Smooth muscle cell (in vitro differentiated cells): Measurements from ENCODE around the gene CMBL. TPM values are rescaled to one million over a fixed set of nuclear protein-coding genes. Genes with fewer than 3 reads are reported as not detected.

Experiments used
- DNase-seq: peaks from one replicate; lab custom pipeline; 2025; ENCODE audit not compliant: unreplicated experiment; lab: John Stamatoyannopoulos, UW
- H2AFZ ChIP-seq: fragments of 200-600 bp; sonication (generic); 2 replicates; pipeline ENCODE4 v1.6.0; 2016; ENCODE audit warnings: antibody characterized with exemption, low read depth, mild to moderate bottlenecking
- H3F3A ChIP-seq: fragments of 200-600 bp; sonication (generic); 2 replicates; pipeline ENCODE4 v1.6.0; 2017; ENCODE audit warnings: antibody characterized with exemption, low read depth
- H3K27ac ChIP-seq: fragments of 200-600 bp; sonication (generic); 2 replicates; pipeline ENCODE4 v1.5.1; 2016; ENCODE audit warnings: low read depth, mild to moderate bottlenecking
- H3K27me3 ChIP-seq: fragments of 200-600 bp; sonication (generic); 2 replicates; pipeline ENCODE4 v1.6.1; 2016; ENCODE audit warnings: low read depth, mild to moderate bottlenecking
- H3K36me3 ChIP-seq: fragments of 200-600 bp; sonication (generic); 2 replicates; pipeline ENCODE4 v1.5.1; 2016; ENCODE audit warnings: low read depth
- H3K4me1 ChIP-seq: fragments of 200-600 bp; sonication (generic); 2 replicates; pipeline ENCODE4 v1.5.1; 2016; ENCODE audit warnings: low read depth
- H3K4me2 ChIP-seq: fragments of 200-600 bp; sonication (generic); 2 replicates; pipeline ENCODE4 v1.6.0; 2016; ENCODE audit warnings: mild to moderate bottlenecking
- H3K4me3 ChIP-seq: fragments of 200-600 bp; sonication (generic); 2 replicates; pipeline ENCODE4 v1.5.1; 2016; ENCODE audit warnings: mild to moderate bottlenecking
- H3K79me2 ChIP-seq: fragments of 200-600 bp; sonication (generic); 2 replicates; pipeline ENCODE4 v1.6.0; 2016; ENCODE audit warnings: low read depth, mild to moderate bottlenecking
- H3K9ac ChIP-seq: fragments of 200-600 bp; sonication (generic); 2 replicates; pipeline ENCODE4 v1.6.0; 2016; ENCODE audit warnings: low read depth
- H3K9me3 ChIP-seq: fragments of 200-600 bp; sonication (generic); replicated peaks from 2 replicates; pipeline ENCODE4 v1.5.1; 2016; ENCODE audit warnings: low read depth
- H4K20me1 ChIP-seq: fragments of 200-600 bp; sonication (generic); 2 replicates; pipeline ENCODE4 v1.6.0; 2016; ENCODE audit warnings: low read depth
- WGBS: methylation state at CpG from one replicate; pipeline ENCODE4 v1.1.7; 2016; ENCODE audit warnings: low lambda C conversion rate; 5-methylcytosine and 5-hydroxymethylcytosine counted together
- polyA plus RNA-seq: library from polyadenylated mRNA; unstranded; fragments of >200 nt; fragmentation: Nextera tagmentation; extraction: Ambion mirVana; gene quantifications from 2 replicates; pipeline ENCODE4 v1.2.1, GENCODE V29; 2016
- total RNA-seq: library from RNA; depleted of rRNA; stranded (reverse); fragments of >200 nt; gene quantifications from 2 replicates; pipeline ENCODE4 v1.2.3, GENCODE V29; 2014
- TF ChIP-seq, protein P1 (sequence below): fragments of 200-600 bp; sonication (generic); IDR thresholded peaks from 2 replicates; pipeline ENCODE4 v1.5.1; 2017; ENCODE audit warnings: borderline replicate concordance, mild to moderate bottlenecking, antibody characterized with exemption; ENCODE audit not compliant: insufficient read depth, poor library complexity, severe bottlenecking

CMBL gene
- total and polyA plus RNA-seq, 2 experiments from 2014 or later, result 6.3 to 12.0 TPM

- DNase-seq, result no peak
- Histone ChIP-seq H3K27ac (no peak overlapping the region), H3K9ac (no peak overlapping the region), H3K36me3 (peaks cover 35% of the 10 kb centered on the region), H2AFZ (no peak overlapping the region), H3K9me3 (no peaks in the 10 kb centered on the region), H3K4me2 (no peak overlapping the region), H3K79me2 (no peaks in the 10 kb centered on the region), H4K20me1 (peaks cover 31% of the 10 kb centered on the region), H3F3A (peaks cover 23% of the 10 kb centered on the region), H3K4me1 (no peaks in the 10 kb centered on the region), H3K4me3 (no peak overlapping the region), H3K27me3 (no peaks in the 10 kb centered on the region)
- 94% methylated on average over 3 of the region's 3 CpGs for WGBS
- TF ChIP-seq, protein P1, sequence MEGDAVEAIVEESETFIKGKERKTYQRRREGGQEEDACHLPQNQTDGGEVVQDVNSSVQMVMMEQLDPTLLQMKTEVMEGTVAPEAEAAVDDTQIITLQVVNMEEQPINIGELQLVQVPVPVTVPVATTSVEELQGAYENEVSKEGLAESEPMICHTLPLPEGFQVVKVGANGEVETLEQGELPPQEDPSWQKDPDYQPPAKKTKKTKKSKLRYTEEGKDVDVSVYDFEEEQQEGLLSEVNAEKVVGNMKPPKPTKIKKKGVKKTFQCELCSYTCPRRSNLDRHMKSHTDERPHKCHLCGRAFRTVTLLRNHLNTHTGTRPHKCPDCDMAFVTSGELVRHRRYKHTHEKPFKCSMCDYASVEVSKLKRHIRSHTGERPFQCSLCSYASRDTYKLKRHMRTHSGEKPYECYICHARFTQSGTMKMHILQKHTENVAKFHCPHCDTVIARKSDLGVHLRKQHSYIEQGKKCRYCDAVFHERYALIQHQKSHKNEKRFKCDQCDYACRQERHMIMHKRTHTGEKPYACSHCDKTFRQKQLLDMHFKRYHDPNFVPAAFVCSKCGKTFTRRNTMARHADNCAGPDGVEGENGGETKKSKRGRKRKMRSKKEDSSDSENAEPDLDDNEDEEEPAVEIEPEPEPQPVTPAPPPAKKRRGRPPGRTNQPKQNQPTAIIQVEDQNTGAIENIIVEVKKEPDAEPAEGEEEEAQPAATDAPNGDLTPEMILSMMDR, result no peak
Measured at GRCh38 chr5:10264604-10265003, 43.1 kb downstream of the CMBL start.

DNA sequence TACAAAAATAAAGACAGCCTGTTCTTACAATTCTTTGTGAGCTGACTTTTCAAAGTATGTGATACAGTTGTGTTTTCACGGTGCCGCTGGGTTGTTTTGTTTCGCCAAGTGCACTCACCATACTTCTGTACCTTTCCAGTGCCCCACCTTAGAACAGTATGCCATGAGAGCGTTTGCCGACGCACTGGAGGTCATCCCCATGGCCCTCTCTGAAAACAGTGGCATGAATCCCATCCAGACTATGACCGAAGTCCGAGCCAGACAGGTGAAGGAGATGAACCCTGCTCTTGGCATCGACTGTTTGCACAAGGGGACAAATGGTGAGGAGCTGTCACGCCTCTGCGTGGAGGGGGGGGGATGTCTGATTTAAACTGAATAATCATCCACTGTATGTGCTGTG lies 44.7 kb downstream of the CMBL start:
- H3K27ac ChIP-seq, result no peak overlapping the region
- 98% methylated on average over 11 of the region's 11 CpGs for WGBS
- no peaks in the 10 kb centered on the region for H3K4me1 ChIP-seq
- no peaks in the 10 kb centered on the region for H3K27me3 ChIP-seq
- H3F3A ChIP-seq, result peaks cover 23% of the 10 kb centered on the region
- no peak overlapping the region for H3K4me3 ChIP-seq
- H3K36me3 ChIP-seq, result peaks cover 48% of the 10 kb centered on the region
- DNase-seq, result no peak
- H3K79me2 ChIP-seq, result no peaks in the 10 kb centered on the region
- peaks cover 36% of the 10 kb centered on the region for H4K20me1 ChIP-seq
- TF ChIP-seq, protein P1, result no peak
- H3K9me3 ChIP-seq, result no peaks in the 10 kb centered on the region
- no peak overlapping the region for H3K4me2 ChIP-seq
- no peak overlapping the region for H3K9ac ChIP-seq
- no peak overlapping the region for H2AFZ ChIP-seq

DNA sequence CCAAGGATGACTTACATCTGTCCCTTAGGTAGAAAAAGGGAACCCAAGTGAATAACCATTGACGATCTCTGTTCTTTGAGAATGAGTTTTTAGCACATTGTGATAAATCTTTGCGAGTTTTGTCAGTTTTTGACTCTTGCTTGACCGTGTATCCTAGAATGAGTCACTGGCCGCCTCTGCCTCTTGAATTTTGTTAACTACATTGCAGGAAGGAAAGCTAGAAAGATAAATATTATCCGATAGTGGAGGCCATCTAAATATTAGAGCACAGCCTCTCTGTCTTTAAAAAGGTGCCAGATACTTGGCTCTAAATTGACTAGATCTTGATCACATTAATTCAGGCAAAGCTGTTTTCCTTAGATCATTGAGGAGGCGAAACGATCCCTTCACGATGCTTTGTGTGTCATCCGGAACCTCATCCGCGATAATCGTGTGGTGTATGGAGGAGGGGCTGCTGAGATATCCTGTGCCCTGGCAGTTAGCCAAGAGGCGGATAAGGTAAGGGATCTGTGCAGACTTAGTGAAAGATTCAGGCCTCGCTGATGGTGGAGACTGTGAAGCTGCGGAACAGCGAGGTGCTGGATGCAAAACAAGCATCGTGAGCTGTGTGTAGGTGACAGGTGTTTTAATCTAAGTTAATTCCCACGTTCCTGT lies 45.5 kb downstream of the CMBL start:
- no peak overlapping the region for H3K9ac ChIP-seq
- no peaks in the 10 kb centered on the region for H3K79me2 ChIP-seq
- H3K4me3 ChIP-seq, result no peak overlapping the region
- no peaks in the 10 kb centered on the region for H3K4me1 ChIP-seq
- TF ChIP-seq, protein P1, result no peak
- H3F3A ChIP-seq, result peaks cover 23% of the 10 kb centered on the region
- H3K36me3 ChIP-seq, result peaks cover 54% of the 10 kb centered on the region
- H3K9me3 ChIP-seq, result no peaks in the 10 kb centered on the region
- no peak for DNase-seq
- 85% methylated on average over 18 of the region's 18 CpGs for WGBS
- peaks cover 43% of the 10 kb centered on the region for H4K20me1 ChIP-seq
- no peak overlapping the region for H3K27ac ChIP-seq
- H2AFZ ChIP-seq, result no peak overlapping the region
- H3K27me3 ChIP-seq, result no peaks in the 10 kb centered on the region
- no peak overlapping the region for H3K4me2 ChIP-seq

DNA sequence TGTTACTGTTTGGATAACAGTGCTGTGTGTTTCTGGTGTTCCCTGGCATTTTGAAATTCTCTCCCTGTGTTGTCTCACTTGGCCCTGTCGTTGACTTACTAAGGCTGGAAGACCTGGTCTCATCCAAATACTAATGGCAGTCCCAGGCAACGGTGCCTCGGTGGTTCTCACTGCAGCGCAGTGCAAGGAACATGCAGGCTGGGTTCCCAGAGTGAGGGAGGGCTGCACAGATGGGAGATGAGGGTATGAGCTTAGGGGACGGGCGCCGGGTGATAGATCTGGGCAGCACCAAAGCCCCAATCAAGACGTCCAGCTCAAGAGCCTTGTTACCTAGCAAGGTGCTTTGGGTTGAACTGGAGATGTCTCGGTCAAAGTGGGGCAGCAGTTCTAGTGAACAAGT lies 46.6 kb downstream of the CMBL start:
- peaks cover 20% of the 10 kb centered on the region for H3F3A ChIP-seq
- no peak for DNase-seq

More for the DNA sequence above, 46.6 kb downstream of the CMBL start:
- no peak overlapping the region for H3K9ac ChIP-seq
- no peaks in the 10 kb centered on the region for H3K4me1 ChIP-seq
- H3K9me3 ChIP-seq, result no peaks in the 10 kb centered on the region
- no peak overlapping the region for H3K4me3 ChIP-seq
- no peak overlapping the region for H3K4me2 ChIP-seq
- peaks cover 3% of the 10 kb centered on the region for H3K79me2 ChIP-seq
- TF ChIP-seq, protein P1, result no peak
- peaks cover 65% of the 10 kb centered on the region for H3K36me3 ChIP-seq
- H3K27me3 ChIP-seq, result no peaks in the 10 kb centered on the region
- no peak overlapping the region for H2AFZ ChIP-seq
- H3K27ac ChIP-seq, result no peak overlapping the region
- H4K20me1 ChIP-seq, result peaks cover 54% of the 10 kb centered on the region
- WGBS, result 87% methylated on average over 9 of the region's 9 CpGs
